ENCODE data around the gene KCNK4. TPM values are rescaled to one million over a fixed set of nuclear protein-coding genes. Genes with fewer than 3 reads are reported as not detected.

Gene KCNK4
- polyA plus RNA-seq, 2 of the 4 experiments (the other 2 are of a cell fraction), result 0.12 TPM; not detected in 1

DNA sequence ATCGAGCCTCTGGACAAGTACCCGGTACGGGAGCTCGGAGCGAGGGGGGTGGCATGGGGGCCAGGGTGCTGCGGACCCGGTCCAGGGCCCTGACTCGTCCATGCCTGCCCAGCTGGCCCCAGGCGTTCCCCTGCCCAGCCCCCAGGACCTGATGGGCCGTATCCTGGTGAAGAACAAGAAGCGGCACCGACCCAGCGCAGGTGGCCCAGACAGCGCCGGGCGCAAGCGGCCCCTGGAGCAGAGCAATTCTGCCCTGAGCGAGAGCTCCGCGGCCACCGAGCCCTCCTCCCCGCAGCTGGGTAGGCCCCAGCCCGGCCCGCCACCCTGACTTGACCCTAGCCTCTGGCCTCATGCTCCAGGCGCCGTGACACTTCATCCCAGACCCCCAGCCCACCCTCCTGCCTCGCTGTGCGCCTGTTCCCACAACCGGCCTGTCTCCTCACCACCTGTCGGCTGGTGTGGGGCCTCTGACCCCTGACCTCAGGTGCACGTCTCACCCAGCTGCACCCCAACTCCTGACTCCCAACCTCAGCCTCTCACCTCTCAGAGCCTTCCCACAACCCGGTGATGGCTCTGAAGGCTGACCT, 32.1 kb upstream of the KCNK4 start (continued):
- no peak for TF ChIP-seq CHD4 (IDR thresholded peaks at IDR 0.05; ENCODE audit: borderline replicate concordance)

DNA sequence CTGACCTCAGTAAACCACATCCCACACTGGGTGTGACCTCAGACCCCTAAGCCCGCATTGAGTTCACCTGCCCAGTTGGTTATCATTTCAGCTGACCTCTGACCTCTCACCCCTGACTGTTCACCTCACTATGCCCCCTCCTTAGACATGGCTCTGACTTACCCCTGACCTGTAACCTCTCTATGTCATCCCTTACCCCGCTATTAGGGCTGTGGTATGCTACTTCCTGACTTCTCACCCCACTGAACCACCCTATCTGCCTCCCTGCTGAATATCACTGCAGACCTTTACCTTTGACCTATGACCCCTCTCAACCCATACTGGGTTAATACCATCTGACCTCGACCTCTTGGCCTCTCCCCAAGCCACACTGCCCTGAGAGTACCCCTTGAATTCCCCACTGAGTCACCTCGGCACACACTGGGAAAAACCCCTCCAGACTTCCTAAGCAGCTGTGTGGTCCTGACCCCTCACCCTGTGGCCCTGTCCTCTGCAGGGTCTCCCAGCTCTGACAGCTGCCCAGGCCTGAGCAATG, 31.5 kb upstream of the KCNK4 start:
- DNase-seq (ENCODE audit: low read depth in 1 of 2, low spot score in 1 of 2) (no peak), FAIRE-seq (no peak), ATAC-seq (no peak)
- H3K27ac ChIP-seq, result no peak overlapping the region
- no peak overlapping the region for H3K4me3 ChIP-seq
- ChIA-PET CTCF (interaction anchor here (6.4 to 16.0 kb wide), 3 partner anchors 12 to 43 kb away, joined by 76 to 220 read pairs (median 220); partner anchors contain the start of genes CATSPERZ, ESRRA, PLCB3 and PPP1R14B), POLR2A (no interaction called here)
- 85% methylated on average over 4 of the region's 4 CpGs for WGBS (ENCODE audit: missing lambda C conversion rate)
- H3K4me1 ChIP-seq, result peaks cover 4% of the 10 kb centered on the region; the same call in 1 of the 3 replicates
- no peaks in the 10 kb centered on the region for H3K9me3 ChIP-seq
- no peak overlapping the region for H3K4me2 ChIP-seq
- TF ChIP-seq JUNB (IDR thresholded peaks at IDR 0.05), result no peak
- no peak for TF ChIP-seq NR3C1 (IDR thresholded peaks at IDR 0.05)
- TF ChIP-seq, protein P1, sequence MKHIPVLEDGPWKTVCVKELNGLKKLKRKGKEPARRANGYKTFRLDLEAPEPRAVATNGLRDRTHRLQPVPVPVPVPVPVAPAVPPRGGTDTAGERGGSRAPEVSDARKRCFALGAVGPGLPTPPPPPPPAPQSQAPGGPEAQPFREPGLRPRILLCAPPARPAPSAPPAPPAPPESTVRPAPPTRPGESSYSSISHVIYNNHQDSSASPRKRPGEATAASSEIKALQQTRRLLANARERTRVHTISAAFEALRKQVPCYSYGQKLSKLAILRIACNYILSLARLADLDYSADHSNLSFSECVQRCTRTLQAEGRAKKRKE (CRISPR knock-in tag; IDR thresholded peaks at IDR 0.05; ENCODE audit: low read depth), result no peak
- TF ChIP-seq ZC3H11A (IDR thresholded peaks at IDR 0.05), result no peak
- no peak for TF ChIP-seq MAZ (IDR thresholded peaks at IDR 0.05; ENCODE audit: borderline replicate concordance, low read depth, low read length)
- no peak for TF ChIP-seq EHF (CRISPR knock-in tag; IDR thresholded peaks at IDR 0.05)
- TF ChIP-seq, protein P2, sequence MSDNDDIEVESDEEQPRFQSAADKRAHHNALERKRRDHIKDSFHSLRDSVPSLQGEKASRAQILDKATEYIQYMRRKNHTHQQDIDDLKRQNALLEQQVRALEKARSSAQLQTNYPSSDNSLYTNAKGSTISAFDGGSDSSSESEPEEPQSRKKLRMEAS (IDR thresholded peaks at IDR 0.05), result no peak
- TF ChIP-seq RARB (CRISPR knock-in tag; IDR thresholded peaks at IDR 0.05), result no peak
- no peak for TF ChIP-seq JUN (IDR thresholded peaks at IDR 0.05)
- TF ChIP-seq, protein P3, sequence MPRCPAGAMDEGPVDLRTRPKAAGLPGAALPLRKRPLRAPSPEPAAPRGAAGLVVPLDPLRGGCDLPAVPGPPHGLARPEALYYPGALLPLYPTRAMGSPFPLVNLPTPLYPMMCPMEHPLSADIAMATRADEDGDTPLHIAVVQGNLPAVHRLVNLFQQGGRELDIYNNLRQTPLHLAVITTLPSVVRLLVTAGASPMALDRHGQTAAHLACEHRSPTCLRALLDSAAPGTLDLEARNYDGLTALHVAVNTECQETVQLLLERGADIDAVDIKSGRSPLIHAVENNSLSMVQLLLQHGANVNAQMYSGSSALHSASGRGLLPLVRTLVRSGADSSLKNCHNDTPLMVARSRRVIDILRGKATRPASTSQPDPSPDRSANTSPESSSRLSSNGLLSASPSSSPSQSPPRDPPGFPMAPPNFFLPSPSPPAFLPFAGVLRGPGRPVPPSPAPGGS (IDR thresholded peaks at IDR 0.05), result no peak

DNA sequence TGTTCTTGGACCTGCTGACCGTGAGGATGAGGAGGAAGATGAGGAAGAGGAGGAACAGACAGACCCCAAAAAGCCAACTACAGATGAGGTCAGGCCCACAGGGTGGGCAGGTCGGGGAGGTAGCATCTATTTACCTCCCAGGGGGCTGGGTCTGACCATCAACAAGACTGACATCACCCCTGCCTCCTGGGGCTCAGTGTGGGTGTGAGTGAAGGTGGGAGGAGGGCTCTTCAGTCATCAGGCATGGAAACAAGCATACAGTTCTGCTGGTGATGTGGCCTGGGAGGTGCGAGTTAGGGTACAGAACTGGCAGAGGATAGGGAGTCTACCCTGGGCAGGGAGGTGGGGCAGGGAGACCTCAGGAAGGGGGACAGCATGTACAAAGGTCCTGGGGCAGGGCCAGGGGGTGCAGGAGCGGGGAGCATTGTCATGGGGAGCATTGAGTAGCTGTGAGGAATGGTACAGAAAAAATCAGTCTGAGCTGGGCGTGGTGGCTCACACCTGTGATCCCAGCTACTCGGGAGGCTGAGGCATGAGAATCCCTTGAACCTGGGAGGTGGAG, 30.9 kb upstream of the KCNK4 start:
- Histone ChIP-seq H3K4me1 (peaks cover 4% of the 10 kb centered on the region; the same call in 1 of the 3 replicates), H3K27ac (no peak overlapping the region), H3K4me2 (no peak overlapping the region), H3K4me3 (no peak overlapping the region), H3K9me3 (no peaks in the 10 kb centered on the region)
- DNase-seq (ENCODE audit: low read depth in 1 of 2, low spot score in 1 of 2), result no peak
- CTCF ChIA-PET, result interaction anchor here (13.4 to 16.0 kb wide), 2 partner anchors 13 to 43 kb away, joined by 220 read pairs; partner anchors contain the start of genes CATSPERZ, ESRRA, PLCB3 and PPP1R14B
- no peak for ATAC-seq
- 88% methylated on average over 6 of the region's 6 CpGs for WGBS (ENCODE audit: missing lambda C conversion rate)
- POLR2A ChIA-PET, result interaction anchor here (0.6 kb wide), 1 partner anchor 57 kb away, joined by 3 read pairs; the partner anchor contains the start of gene TRMT112
- TF ChIP-seq JUNB (IDR thresholded peaks at IDR 0.05), result no peak
- TF ChIP-seq RARB (CRISPR knock-in tag; IDR thresholded peaks at IDR 0.05), result no peak
- no peak for TF ChIP-seq CBX2 (IDR thresholded peaks at IDR 0.05; ENCODE audit: borderline replicate concordance, low read depth)
- no peak for TF ChIP-seq POLR2A (IDR thresholded peaks at IDR 0.05; ENCODE audit: low read length)
- no peak for TF ChIP-seq HEYL (CRISPR knock-in tag; IDR thresholded peaks at IDR 0.05)
- TF ChIP-seq, protein P4, sequence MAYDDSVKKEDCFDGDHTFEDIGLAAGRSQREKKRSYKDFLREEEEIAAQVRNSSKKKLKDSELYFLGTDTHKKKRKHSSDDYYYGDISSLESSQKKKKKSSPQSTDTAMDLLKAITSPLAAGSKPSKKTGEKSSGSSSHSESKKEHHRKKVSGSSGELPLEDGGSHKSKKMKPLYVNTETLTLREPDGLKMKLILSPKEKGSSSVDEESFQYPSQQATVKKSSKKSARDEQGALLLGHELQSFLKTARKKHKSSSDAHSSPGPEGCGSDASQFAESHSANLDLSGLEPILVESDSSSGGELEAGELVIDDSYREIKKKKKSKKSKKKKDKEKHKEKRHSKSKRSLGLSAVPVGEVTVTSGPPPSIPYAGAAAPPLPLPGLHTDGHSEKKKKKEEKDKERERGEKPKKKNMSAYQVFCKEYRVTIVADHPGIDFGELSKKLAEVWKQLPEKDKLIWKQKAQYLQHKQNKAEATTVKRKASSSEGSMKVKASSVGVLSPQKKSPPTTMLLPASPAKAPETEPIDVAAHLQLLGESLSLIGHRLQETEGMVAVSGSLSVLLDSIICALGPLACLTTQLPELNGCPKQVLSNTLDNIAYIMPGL (CRISPR knock-in tag; IDR thresholded peaks at IDR 0.05; ENCODE audit: borderline replicate concordance), result no peak
- no peak for TF ChIP-seq RNF2 (IDR thresholded peaks at IDR 0.05; ENCODE audit: borderline replicate concordance, low read depth)
- no peak for TF ChIP-seq TFCP2L1 (CRISPR knock-in tag; IDR thresholded peaks at IDR 0.05)
- TF ChIP-seq KDM5A (IDR thresholded peaks at IDR 0.05), result no peak
- FAIRE-seq, result no peak

Measured in A549 (cell line).